GM19239 (cell line): ENCODE measurements around the gene BTBD9.

Experiments
- DNase-seq: peaks from one replicate; pipeline ENCODE4 v3.0.0; 2011; ENCODE audit warnings: low spot score; ENCODE audit not compliant: insufficient read length
- FAIRE-seq: peaks from 2 replicates; lab custom pipeline; 2011; peaks lifted over from hg19 to GRCh38; lab: Jason Lieb, UNC

BTBD9 gene

GRCh38 chr6:38567436-38567835 lies 72.3 kb downstream of the BTBD9 start:
- FAIRE-seq (no peak), DNase-seq (no peak)

DNA sequence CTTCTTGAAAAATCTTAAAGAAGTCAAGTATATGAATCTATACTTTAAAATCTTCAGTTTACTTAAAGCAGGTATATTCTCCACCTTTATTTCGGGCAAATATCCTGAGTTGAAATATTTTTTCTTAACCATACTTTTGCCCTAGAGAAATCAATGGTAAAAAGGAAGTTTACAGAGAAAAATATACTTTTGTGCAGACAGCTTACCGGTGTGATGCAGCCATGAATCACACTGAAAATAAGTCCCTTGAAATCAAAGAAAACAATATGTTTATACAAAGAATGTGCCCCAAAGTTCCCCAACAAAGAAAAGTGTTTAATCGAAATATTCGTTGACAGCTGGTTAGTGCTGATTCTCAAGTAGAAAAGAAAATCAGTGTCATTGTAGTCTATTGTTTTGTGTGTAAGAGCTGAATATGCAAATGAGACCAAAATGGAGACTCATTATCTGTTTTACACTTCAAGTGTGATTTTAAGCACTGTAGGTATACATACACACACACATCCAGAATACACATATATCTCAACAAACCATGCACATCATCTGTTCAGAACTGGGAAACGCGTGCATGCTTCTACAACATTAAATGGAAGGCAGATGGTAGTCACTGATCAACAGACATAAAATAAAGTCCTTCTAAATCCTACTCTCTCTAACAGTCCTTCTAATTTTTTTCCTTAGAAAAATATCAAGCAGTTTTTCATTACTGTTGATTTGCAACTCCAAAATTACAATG lies 73.3 kb downstream of the BTBD9 start:
- FAIRE-seq = no peak
- DNase-seq = no peak

GRCh38 chr6:38564301-38564700 lies 75.4 kb downstream of the BTBD9 start:
- DNase-seq (no peak), FAIRE-seq (no peak)

- DNase-seq (no peak), FAIRE-seq (no peak)
Observed at GRCh38 chr6:38555606-38556005, 84.1 kb downstream of the BTBD9 start.

DNA sequence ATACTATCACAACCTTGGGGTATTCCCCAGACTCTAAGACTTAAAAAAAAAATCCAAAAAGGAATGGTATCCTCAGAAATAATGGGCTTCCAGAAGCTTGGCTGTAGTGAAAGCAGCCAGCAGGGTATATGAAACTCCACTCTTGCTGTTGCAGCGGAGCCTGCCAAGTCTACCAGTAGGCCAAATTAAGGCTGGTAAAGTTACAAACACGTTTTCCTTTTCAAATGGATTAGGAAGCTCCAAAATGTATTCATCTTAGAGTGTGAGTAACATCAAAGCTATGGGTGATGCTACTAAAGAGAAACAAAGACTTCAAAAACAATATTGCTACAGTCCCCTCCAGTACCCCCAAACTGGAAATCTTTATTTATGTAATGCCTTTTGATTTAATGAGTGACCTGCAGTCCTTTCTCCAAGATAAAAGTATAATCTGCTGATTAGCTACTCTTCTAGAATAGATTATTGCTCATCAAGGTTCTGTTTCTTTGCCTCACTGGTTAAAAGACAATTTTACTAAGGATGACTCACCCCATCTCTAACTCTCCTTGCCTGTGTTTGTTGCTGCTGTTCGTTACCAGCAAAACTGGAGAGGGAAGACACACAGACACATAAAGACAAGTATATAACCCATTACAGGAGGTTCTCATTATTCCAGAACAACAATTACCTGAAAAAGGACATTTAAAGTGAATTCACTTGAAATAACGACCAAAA lies 84.9 kb downstream of the BTBD9 start:
- DNase-seq (no peak), FAIRE-seq (no peak)

DNA sequence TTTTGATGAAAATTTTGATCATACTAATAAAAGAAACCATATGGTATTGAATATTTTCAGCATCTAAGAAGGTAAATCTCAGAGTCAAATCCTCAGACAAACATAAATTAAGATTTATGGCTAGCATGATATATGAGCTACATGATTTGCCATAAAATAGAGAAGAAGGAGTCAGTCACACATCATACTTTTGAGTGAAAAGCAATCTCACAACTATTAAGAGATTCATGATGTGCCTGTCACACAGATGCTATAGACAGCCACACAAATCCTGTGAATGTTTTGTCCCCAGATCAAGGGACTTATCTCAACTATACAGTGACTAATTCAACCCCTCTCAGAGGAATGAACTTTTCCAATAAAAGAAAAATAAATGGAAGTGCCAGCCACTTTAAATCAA lies 85.7 kb downstream of the BTBD9 start:
- FAIRE-seq = no peak
- no peak for DNase-seq

- FAIRE-seq (peak; percentile 33), DNase-seq (peak; percentile 29)
Observed at GRCh38 chr6:38552121-38552520, 87.6 kb downstream of the BTBD9 start.

DNA sequence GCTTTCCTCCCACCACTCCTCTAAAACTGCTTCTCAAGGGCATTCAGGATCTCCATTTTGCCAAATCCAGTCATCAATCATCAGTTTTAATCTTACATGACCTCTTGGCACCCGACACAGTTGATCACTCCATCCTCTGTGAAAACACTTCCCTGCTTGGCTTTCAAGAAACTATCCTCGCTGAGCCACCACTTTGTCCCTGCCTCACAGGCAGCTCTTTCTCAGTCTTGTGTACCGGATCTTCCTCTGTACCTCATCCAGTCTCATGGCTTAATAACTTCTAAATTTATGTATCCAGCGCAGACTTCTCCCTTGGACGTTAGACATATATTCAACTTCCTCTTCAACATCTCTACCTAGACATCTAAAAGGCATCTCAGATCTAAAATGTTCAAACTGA lies 89.9 kb downstream of the BTBD9 start:
- no peak for FAIRE-seq

GRCh38 chr6:38549180-38549579 lies 90.5 kb downstream of the BTBD9 start:
- FAIRE-seq (no peak), DNase-seq (no peak)

More for the DNA sequence above, 89.9 kb downstream of the BTBD9 start:
- no peak for DNase-seq

GRCh38 chr6:38543022-38543421 lies 96.7 kb downstream of the BTBD9 start:
- no peak for FAIRE-seq
- DNase-seq = no peak

- DNase-seq = no peak
- FAIRE-seq = no peak
Observed at GRCh38 chr6:38542031-38542430, 97.7 kb downstream of the BTBD9 start.

DNA sequence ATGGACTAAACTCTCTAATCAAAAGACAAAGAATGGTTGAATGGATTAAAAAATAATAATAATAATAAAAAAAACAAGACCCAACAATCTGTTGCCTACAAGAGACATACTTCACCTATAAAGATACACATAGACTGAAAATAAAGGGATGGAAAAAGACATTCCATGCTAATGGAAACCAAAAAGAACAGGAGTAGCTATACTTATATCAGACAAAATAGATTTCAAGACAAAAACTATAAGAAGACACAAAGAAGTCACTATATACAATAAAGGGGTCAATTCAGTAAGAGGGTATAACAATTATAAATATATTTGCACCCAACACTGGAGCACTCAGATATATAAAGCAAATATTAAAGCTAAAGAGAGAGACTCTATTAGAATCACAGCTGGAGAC lies 106.7 kb downstream of the BTBD9 start:
- FAIRE-seq (no peak), DNase-seq (no peak)

- FAIRE-seq (no peak), DNase-seq (no peak)
Observed at GRCh38 chr6:38531134-38531533, 108.6 kb downstream of the BTBD9 start.

DNA sequence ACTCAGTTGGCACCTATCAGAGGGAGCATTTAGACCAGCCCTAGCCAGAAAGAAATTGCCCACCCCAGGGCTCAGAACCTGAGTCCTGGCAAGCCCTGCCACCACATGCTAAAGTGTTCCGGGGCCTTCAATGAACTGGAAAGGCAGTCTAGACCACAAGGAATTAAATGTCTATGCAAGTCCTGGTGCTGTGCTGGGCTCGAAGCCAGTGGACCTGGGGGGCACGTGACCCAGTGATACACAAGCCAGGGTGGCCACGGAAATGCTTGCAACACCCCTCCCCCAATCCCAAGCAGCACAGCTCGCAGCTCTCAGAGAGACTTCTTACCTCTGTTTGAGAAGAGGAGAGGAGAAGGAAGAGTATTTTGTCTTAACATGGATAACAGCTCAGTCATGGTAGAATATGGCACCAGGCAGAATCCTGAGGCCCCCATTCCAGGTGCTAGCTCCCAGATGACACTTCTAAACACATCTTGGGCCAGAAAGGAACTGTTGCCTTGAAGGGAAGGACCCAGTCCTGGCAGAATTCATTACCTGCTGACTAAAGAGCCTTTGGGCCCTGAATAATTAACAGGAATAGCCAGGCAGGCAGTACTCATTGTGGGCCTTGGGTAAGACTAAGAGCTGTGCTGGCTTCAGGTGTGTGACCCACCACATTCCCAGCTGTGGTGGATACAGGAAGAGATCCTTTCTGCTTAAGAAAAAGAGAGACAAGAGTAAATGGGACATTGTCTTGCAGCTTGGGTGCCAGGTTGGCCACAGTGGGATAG lies 111.3 kb downstream of the BTBD9 start:
- no peak for FAIRE-seq
- DNase-seq = no peak

DNA sequence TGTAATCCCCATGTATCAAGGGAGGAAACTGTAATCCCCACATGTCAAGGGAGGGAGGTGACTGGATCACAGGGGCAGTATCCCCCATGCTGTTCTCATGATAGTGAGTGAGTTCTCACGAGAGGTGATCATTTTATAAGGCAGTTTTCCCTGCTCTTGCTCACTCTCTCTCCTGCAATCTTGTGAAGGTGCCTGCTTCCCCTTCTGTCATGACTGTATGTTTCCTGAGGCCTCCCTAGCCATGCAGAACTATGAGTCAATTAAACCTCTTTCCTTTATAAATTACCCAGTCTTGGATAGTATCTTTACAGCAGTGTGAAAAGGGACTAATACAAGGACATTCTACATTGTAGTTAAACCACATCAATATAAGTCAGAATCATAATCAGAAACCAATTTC lies 112.4 kb downstream of the BTBD9 start:
- DNase-seq (no peak), FAIRE-seq (no peak)

GRCh38 chr6:38525888-38526287 lies 113.8 kb downstream of the BTBD9 start:
- no peak for FAIRE-seq

DNA sequence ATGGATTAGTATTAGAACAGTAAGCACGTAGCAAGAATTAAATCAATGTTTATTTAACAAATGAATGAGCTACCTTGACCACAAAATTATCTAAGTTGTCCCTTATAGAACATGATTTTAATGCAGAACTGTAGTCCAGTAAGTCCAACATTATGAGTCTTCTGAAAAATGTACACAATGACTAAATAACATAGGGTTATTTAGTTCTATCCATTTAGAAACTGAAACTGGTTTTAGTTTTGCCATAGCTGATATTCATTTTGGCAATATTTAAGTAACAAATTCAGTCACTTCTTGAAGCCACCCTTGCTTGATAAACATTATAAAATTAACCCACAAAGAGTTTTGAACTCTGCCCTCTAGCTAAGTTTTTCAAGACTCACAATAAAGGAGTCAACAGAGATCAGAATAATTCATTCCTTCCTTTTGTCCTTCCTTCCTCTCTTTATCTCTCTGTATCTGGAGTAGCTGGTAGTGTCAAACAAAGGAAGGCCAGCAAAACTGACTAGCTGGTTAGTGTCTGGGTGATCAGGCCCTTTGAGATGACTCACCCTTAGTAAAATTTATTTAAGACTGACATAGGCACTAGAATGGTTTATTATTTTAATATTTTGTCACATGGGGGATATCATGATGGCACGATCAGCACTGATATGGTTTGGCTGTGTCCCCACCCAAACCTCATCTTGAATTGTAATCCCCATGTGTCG lies 115.1 kb downstream of the BTBD9 start:
- FAIRE-seq (no peak), DNase-seq (no peak)

More at GRCh38 chr6:38525888-38526287, 113.8 kb downstream of the BTBD9 start:
- no peak for DNase-seq

- no peak for FAIRE-seq
- no peak for DNase-seq
Observed at GRCh38 chr6:38522322-38522721, 117.4 kb downstream of the BTBD9 start.

DNA sequence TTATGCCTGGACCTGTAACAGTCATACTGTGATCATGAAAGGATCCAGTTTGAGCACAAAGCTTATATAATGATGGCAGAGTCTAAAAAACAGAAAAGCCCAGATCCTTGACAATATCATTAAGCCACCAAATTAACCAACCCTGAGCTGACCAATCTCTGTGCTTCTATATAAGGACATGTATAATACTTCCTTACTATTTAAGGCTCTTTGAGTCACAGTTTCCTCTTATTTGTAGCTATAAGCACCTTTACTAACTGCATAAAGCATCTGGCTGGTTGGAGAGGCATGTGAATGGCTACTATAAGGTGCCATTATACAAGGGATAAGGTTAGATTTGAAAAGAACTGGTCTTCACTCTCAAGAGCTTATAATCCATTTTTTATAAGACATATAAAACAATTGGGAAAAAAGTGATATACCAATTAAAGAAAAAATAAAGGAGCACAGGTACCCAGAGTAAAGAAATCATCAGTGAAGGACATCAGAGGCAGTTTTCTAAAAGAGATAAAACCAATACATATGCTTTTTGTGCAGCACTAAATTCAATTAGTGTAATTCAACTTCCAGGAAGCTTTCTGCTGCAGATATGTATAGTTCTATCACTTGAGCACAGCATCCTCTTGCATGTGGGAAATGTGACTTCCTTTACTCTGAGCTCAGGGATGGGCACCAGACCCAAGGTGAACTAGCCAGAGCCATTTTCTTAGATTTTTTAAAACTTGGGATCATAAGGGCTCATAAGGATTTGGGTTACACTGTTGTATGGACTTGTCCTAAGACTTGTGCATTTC lies 121.0 kb downstream of the BTBD9 start:
- FAIRE-seq (no peak), DNase-seq (no peak)

DNA sequence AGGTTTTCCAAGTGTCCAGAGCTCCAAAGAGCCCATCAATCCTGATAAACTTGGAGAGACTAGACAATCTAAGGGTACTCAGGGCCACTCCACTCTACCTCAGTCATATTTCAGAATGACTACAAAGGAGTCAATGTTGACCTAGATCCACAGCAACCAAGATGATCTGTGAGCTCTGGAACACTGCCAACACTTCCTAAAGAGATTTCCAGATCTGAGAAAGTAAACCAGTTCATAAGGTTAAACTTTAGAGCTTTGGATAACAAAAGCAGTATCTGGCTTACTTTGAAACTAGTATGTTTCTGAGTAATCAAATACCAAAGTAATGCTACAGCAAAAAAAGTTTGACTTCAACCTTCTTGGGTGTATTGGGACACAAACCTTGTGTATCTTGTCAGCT lies 122.7 kb downstream of the BTBD9 start:
- DNase-seq = no peak
- no peak for FAIRE-seq
